Suprapubic skin (tissue), 3 donors: Measurements from ENCODE around the gene GRIA2.

Experiments
- CTCF ChIP-seq, 2 donors: fragments of 200-600 bp in 1 of 2; fragments of 450-650 bp in 1 of 2; sonication (generic) in 1 of 2; IDR thresholded peaks; one replicate each; pipeline ENCODE4 v1.5.1; 2016 to 2019; ENCODE audit warnings: antibody characterized with exemption in 2 of 2, mild to moderate bottlenecking in 1 of 2, moderate library complexity in 1 of 2
- POLR2A ChIP-seq, 2 donors: fragments of 450-650 bp; IDR thresholded peaks; one replicate each; pipeline ENCODE4 v1.6.1; 2017; ENCODE audit warnings: antibody characterized with exemption in 2 of 2, mild to moderate bottlenecking in 2 of 2, moderate library complexity in 2 of 2

GRCh38 chr4:157290622-157291021 is 70.1 kb downstream of the GRIA2 start:
- TF ChIP-seq CTCF (IDR thresholded peaks at IDR 0.05), result no peak
- no peak for TF ChIP-seq POLR2A (IDR thresholded peaks at IDR 0.05)
